ENCODE results near the gene CPXM2.

DNA sequence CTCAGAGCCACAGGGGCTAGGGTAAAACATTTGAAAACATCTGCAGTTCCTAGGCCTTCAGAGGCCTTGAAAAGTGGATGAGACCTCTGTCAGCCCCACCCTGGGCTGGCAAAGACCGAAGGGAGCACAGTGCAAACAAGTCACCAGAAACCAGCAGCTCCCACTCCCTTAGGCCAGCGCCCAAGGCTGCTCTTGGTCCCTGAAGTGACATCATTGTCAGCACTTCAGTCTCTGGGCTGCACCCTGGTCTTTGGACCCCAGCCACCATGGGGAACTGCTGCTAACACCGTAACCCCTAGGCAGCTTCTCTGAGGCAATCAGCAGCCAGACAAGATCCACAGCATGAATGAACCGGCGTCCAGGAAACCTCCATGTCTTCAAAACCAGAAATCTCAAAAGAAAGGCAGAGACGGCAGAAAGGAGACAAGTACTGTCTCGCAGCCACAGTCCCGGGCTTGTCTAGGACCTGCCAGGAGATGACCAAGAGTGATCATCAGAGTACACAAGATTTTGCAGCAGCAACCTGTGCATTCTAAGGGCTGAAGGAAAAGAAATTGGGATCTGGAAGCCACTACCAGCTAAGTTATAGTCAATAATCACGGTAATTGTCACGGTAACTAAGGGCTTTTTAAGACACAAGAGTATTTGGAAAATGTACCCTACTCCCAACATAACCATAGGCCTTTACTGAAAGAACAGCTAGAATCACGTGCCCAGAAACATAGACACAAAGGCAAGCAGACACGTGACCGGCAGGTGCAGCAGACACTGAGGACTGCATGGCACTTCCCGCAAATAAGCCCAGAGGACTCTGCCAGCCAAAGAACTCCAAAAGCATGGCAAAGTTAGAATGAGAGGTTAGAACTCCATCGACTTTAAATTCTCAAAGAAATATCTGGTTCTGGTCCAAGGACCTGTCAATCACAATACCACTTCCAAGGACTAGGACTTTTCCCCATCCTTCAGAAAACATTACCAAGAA lies 23.3 kb downstream of the CPXM2 start:
- TF ChIP-seq, protein P1, sequence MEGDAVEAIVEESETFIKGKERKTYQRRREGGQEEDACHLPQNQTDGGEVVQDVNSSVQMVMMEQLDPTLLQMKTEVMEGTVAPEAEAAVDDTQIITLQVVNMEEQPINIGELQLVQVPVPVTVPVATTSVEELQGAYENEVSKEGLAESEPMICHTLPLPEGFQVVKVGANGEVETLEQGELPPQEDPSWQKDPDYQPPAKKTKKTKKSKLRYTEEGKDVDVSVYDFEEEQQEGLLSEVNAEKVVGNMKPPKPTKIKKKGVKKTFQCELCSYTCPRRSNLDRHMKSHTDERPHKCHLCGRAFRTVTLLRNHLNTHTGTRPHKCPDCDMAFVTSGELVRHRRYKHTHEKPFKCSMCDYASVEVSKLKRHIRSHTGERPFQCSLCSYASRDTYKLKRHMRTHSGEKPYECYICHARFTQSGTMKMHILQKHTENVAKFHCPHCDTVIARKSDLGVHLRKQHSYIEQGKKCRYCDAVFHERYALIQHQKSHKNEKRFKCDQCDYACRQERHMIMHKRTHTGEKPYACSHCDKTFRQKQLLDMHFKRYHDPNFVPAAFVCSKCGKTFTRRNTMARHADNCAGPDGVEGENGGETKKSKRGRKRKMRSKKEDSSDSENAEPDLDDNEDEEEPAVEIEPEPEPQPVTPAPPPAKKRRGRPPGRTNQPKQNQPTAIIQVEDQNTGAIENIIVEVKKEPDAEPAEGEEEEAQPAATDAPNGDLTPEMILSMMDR (conservative IDR thresholded peaks at IDR 0.05; ENCODE audit: low read length), result no peak
- TF ChIP-seq EZH2phosphoT487 (IDR thresholded peaks at IDR 0.05; ENCODE audit: borderline replicate concordance, low read depth, low read length), result no peak

Data from OCI-LY7 (cell line).